ENCODE results near the gene SDK1. TPM values are rescaled to one million over a fixed set of nuclear protein-coding genes. Genes with fewer than 3 reads are reported as not detected.

SDK1 gene
- total and polyA plus RNA-seq, 10 of the 15 experiments (the other 5 are each of a cell fraction or from before 2014, with no cell fraction given), result 0.14 to 0.33 TPM; not detected in 8

DNA sequence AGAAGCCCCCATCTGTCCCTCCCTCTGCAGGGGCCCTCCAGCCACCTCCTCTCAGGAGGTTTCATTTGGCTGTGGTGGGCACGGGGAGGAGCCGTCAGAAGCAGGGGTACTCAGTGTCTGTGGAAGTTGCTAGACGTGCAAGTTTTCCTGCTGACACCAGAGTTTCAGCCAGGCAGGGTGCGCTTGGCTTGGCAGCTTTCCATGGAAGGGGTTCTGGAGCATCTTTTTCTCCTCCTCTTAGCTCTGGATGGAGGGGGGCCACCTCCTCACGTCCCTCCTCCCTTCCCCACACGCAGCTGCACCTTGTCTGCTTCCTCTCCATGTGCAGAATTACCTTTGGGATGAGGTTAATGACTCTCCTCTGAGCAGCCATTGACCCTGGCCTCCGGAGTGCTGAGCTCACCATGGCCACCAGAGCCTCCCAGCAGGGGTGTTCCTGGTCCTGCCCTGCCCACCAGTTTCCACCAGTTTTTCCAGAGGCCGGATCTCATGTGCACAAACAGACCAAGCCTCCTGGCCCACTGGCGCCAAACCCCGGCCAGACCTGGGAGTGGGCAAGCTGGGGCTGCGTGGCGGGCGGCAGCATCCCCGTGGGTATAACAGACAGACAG is 801.3 kb downstream of the SDK1 start:
- H3K4me3 ChIP-seq, result no peak overlapping the region
- H3K27me3 ChIP-seq (replicated peaks in 1 of 2; ENCODE audit: control insufficient read depth in 2 of 2, insufficient read depth in 2 of 2, low read length in 1 of 2), result no peaks in the 10 kb centered on the region
- ChIA-PET POLR2A (no interaction called here), RAD21 (ENCODE audit: unreplicated experiment) (no interaction called here), SMC1A (ENCODE audit: uncharacterized antibody, unreplicated experiment) (no interaction called here), CTCF (no interaction called here)
- FAIRE-seq, result no peak
- ATAC-seq, result no peak
- no peaks in the 10 kb centered on the region for H4K20me1 ChIP-seq (ENCODE audit: control insufficient read depth, insufficient read depth)
- H3K27ac ChIP-seq (ENCODE audit: control insufficient read depth, insufficient read depth), result no peak overlapping the region
- BruUV-seq (replicated peaks), result no TSS peak
- TF ChIP-seq, protein P1, sequence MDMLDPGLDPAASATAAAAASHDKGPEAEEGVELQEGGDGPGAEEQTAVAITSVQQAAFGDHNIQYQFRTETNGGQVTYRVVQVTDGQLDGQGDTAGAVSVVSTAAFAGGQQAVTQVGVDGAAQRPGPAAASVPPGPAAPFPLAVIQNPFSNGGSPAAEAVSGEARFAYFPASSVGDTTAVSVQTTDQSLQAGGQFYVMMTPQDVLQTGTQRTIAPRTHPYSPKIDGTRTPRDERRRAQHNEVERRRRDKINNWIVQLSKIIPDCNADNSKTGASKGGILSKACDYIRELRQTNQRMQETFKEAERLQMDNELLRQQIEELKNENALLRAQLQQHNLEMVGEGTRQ (IDR thresholded peaks at IDR 0.05; ENCODE audit: borderline replicate concordance, low read depth, low read length), result no peak
- TF ChIP-seq ZBED1 (IDR thresholded peaks at IDR 0.05; ENCODE audit: borderline replicate concordance) (no peak), EED (IDR thresholded peaks at IDR 0.05; ENCODE audit: low read depth) (no peak), NRF1 (conservative IDR thresholded peaks at IDR 0.05; ENCODE audit: low read depth, low read length) (no peak), ZZZ3 (IDR thresholded peaks at IDR 0.05; ENCODE audit: control insufficient read depth, insufficient read length, low read depth) (no peak)
- TF ChIP-seq, protein P2, sequence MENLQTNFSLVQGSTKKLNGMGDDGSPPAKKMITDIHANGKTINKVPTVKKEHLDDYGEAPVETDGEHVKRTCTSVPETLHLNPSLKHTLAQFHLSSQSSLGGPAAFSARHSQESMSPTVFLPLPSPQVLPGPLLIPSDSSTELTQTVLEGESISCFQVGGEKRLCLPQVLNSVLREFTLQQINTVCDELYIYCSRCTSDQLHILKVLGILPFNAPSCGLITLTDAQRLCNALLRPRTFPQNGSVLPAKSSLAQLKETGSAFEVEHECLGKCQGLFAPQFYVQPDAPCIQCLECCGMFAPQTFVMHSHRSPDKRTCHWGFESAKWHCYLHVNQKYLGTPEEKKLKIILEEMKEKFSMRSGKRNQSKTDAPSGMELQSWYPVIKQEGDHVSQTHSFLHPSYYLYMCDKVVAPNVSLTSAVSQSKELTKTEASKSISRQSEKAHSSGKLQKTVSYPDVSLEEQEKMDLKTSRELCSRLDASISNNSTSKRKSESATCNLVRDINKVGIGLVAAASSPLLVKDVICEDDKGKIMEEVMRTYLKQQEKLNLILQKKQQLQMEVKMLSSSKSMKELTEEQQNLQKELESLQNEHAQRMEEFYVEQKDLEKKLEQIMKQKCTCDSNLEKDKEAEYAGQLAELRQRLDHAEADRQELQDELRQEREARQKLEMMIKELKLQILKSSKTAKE (IDR thresholded peaks at IDR 0.05; ENCODE audit: low read depth, poor library complexity, severe bottlenecking), result no peak
- TF ChIP-seq, protein P3, sequence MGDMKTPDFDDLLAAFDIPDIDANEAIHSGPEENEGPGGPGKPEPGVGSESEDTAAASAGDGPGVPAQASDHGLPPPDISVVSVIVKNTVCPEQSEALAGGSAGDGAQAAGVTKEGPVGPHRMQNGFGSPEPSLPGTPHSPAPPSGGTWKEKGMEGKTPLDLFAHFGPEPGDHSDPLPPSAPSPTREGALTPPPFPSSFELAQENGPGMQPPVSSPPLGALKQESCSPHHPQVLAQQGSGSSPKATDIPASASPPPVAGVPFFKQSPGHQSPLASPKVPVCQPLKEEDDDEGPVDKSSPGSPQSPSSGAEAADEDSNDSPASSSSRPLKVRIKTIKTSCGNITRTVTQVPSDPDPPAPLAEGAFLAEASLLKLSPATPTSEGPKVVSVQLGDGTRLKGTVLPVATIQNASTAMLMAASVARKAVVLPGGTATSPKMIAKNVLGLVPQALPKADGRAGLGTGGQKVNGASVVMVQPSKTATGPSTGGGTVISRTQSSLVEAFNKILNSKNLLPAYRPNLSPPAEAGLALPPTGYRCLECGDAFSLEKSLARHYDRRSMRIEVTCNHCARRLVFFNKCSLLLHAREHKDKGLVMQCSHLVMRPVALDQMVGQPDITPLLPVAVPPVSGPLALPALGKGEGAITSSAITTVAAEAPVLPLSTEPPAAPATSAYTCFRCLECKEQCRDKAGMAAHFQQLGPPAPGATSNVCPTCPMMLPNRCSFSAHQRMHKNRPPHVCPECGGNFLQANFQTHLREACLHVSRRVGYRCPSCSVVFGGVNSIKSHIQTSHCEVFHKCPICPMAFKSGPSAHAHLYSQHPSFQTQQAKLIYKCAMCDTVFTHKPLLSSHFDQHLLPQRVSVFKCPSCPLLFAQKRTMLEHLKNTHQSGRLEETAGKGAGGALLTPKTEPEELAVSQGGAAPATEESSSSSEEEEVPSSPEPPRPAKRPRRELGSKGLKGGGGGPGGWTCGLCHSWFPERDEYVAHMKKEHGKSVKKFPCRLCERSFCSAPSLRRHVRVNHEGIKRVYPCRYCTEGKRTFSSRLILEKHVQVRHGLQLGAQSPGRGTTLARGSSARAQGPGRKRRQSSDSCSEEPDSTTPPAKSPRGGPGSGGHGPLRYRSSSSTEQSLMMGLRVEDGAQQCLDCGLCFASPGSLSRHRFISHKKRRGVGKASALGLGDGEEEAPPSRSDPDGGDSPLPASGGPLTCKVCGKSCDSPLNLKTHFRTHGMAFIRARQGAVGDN (IDR thresholded peaks at IDR 0.05), result no peak
- no peaks in the 10 kb centered on the region for H3K79me2 ChIP-seq (ENCODE audit: control insufficient read depth, insufficient read depth, low read length)
- no peak for DNase-seq (ENCODE audit: low read depth, low spot score)
- no peak overlapping the region for H3K9ac ChIP-seq (ENCODE audit: control insufficient read depth, insufficient read depth, low read length)
- H3K4me1 ChIP-seq (ENCODE audit: control insufficient read depth, insufficient read depth, low read length), result no peaks in the 10 kb centered on the region
- no peaks in the 10 kb centered on the region; the same call in 2 of the 3 replicates for H3K9me3 ChIP-seq (replicated peaks; ENCODE audit: control insufficient read depth, insufficient read depth, low read length)
- intact Hi-C loops (cut with micrococcal nuclease; ENCODE audit: unreplicated experiment), result no loop called here
- 45% methylated on average over 14 of the region's 14 CpGs for WGBS (ENCODE audit: insufficient coverage, insufficient replicate concordance, low lambda C conversion rate, missing lambda C conversion rate)
- no peak overlapping the region for H3K4me2 ChIP-seq (ENCODE audit: control insufficient read depth, insufficient read depth)
- in situ Hi-C loops (cut with MboI), result no loop called here
- no peaks in the 10 kb centered on the region for H3K36me3 ChIP-seq (ENCODE audit: control insufficient read depth in 2 of 2, insufficient read depth in 2 of 2, low read length in 1 of 2)
- H2AFZ ChIP-seq (ENCODE audit: control insufficient read depth, low read depth, low read length), result no peak overlapping the region

Measured in GM12878 (cell line).